Right lobe of liver (tissue), 6 donors: ENCODE results near the gene AP1G2. TPM values are rescaled to one million over a fixed set of nuclear protein-coding genes. Genes with fewer than 3 reads are reported as not detected.

Experiments used
- ATAC-seq, 4 donors: fragments of 200-7000 bp; cut with Tn5 transposase; one replicate each; pipeline ENCODE4 v1.9.1; 2020; ENCODE audit warnings: mild to moderate bottlenecking in 4 of 4, moderate library complexity in 4 of 4
- DNase-seq, 3 donors: peaks; one replicate each; pipeline ENCODE4 v3.0.0-alpha.2; 2020
- H3K27ac ChIP-seq, 3 donors: fragments of 200-600 bp; one replicate each; pipeline ENCODE4 v1.8.0; 2022
- H3K27me3 ChIP-seq, 2 donors: fragments of 200-600 bp; one replicate each; pipeline ENCODE4 v1.8.0; 2022
- H3K36me3 ChIP-seq, 4 donors: fragments of 200-600 bp; sonication (generic) in 1 of 4; one replicate each; pipeline versions ENCODE4 v1.5.1 to v1.8.0; 2017 to 2022; ENCODE audit warnings: control low read depth in 1 of 4
- H3K4me1 ChIP-seq, 4 donors: fragments of 200-600 bp; sonication (generic) in 1 of 4; one replicate each; pipeline versions ENCODE4 v1.5.1 to v1.8.0; 2017 to 2022; ENCODE audit warnings: control low read depth in 1 of 4
- H3K4me3 ChIP-seq, 3 donors: fragments of 200-600 bp; one replicate each; pipeline ENCODE4 v1.8.0; 2022
- H3K9me3 ChIP-seq, 4 donors: fragments of 200-600 bp; sonication (generic) in 1 of 4; one replicate each; pipeline versions ENCODE4 v1.5.1 to v1.8.0; 2017 to 2022; ENCODE audit warnings: control low read depth in 1 of 4
- CTCF ChIP-seq, 4 donors: fragments of 200-600 bp in 3 of 4; fragments of 450-650 bp in 1 of 4; IDR thresholded peaks; one replicate each; pipeline versions ENCODE4 v1.5.1 to v1.8.0; 2016 to 2022; ENCODE audit warnings: antibody characterized with exemption in 4 of 4, mild to moderate bottlenecking in 2 of 4
- POLR2A ChIP-seq: fragments of 450-650 bp; IDR thresholded peaks from one replicate; pipeline ENCODE4 v1.6.1; 2017; ENCODE audit warnings: antibody characterized with exemption, mild to moderate bottlenecking
- WGBS: methylation state at CpG from one replicate; pipeline ENCODE4 v1.1.6; 2018; ENCODE audit warnings: low coverage, low lambda C conversion rate; ENCODE audit not compliant: insufficient coverage; ENCODE audit errors: missing lambda C conversion rate; 5-methylcytosine and 5-hydroxymethylcytosine counted together
- intact Hi-C, 2 donors: fragments of 100-400 bp; cut with DNase I; formaldehyde crosslinking; loops; one replicate each; pipeline versions ENCODE4 v1.11.2 to v1.14.1; 2022
- total RNA-seq, 6 experiments: library from RNA; depleted of rRNA in 2 of 6; stranded (reverse); fragments of >200 nt in 2 of 6; fragmentation: NEBNext Ultra II Directional in 3 of 6; extraction: Animal tissue kit (Norgen Biotek cat#: 25700) in 3 of 6; gene quantifications; one replicate each; pipeline versions ENCODE4 v1.1.0 to v1.2.4, GENCODE V29; 2016 to 2023
- donor health status: DM: no; HTN: yes; CAD: no.
- donor health status: DM: no; HTN: no; CAD: no.
- donor health status: DM: no; HTN: no; CAD: no.
- donor health status: DM: no; HTN: yes; CAD: no.
- donor health status: DM: no; HTN: yes; CAD: no.

Gene AP1G2
- total RNA-seq, 6 experiments from 2014 or later, result 13.6 to 25.9 (median 23.0) TPM

- 87% methylated on average over 3 of the region's 8 CpGs for WGBS
- no peak for DNase-seq
- Histone ChIP-seq H3K4me1 (no peaks in the 10 kb centered on the region), H3K9me3 (no peaks in the 10 kb centered on the region), H3K27ac (no peak overlapping the region), H3K27me3 (no peaks in the 10 kb centered on the region), H3K4me3 (no peak overlapping the region), H3K36me3 (no peaks in the 10 kb centered on the region)
- TF ChIP-seq CTCF (IDR thresholded peaks at IDR 0.05), result no peak
- no peak for TF ChIP-seq POLR2A
- intact Hi-C loops, result no loop called here
- no peak for ATAC-seq
Observed at GRCh38 chr14:23525611-23526010, 42.0 kb downstream of the AP1G2 start.

- ATAC-seq (no peak), DNase-seq (no peak)
- 50% methylated on average over 2 of the region's 14 CpGs for WGBS
- TF ChIP-seq CTCF (IDR thresholded peaks at IDR 0.05) (no peak), POLR2A (no peak)
- H3K4me1 ChIP-seq, result no peaks in the 10 kb centered on the region
- no peaks in the 10 kb centered on the region for H3K27me3 ChIP-seq
- H3K9me3 ChIP-seq, result no peaks in the 10 kb centered on the region
- H3K36me3 ChIP-seq, result no peaks in the 10 kb centered on the region
- intact Hi-C loops, result no loop called here
- no peak overlapping the region for H3K4me3 ChIP-seq
- H3K27ac ChIP-seq, result no peak overlapping the region
Observed at GRCh38 chr14:23524954-23525353, 42.6 kb downstream of the AP1G2 start.

- Histone ChIP-seq H3K4me1 (no peaks in the 10 kb centered on the region), H3K9me3 (no peaks in the 10 kb centered on the region), H3K27ac (no peak overlapping the region), H3K4me3 (no peak overlapping the region), H3K36me3 (no peaks in the 10 kb centered on the region), H3K27me3 (no peaks in the 10 kb centered on the region)
- ATAC-seq, result no peak
- intact Hi-C loops, result no loop called here
- 83% methylated on average over 2 of the region's 16 CpGs for WGBS
- DNase-seq, result no peak
- no peak for TF ChIP-seq POLR2A
- no peak for TF ChIP-seq CTCF (IDR thresholded peaks at IDR 0.05)
Observed at GRCh38 chr14:23523229-23524016, 44.2 kb downstream of the AP1G2 start.

- no peak overlapping the region for H3K27ac ChIP-seq
- no peak overlapping the region for H3K4me3 ChIP-seq
- H3K4me1 ChIP-seq, result no peaks in the 10 kb centered on the region
- H3K9me3 ChIP-seq, result no peaks in the 10 kb centered on the region
- H3K36me3 ChIP-seq, result no peaks in the 10 kb centered on the region
- no peak for DNase-seq
- 45% methylated on average over 2 of the region's 9 CpGs for WGBS
- no peak for ATAC-seq
- H3K27me3 ChIP-seq, result no peaks in the 10 kb centered on the region
- intact Hi-C loops, result no loop called here
- TF ChIP-seq POLR2A (no peak), CTCF (IDR thresholded peaks at IDR 0.05) (no peak)
Observed at GRCh38 chr14:23522643-23523198, 44.9 kb downstream of the AP1G2 start.
